Mucosa of stomach (tissue), 1 donor: ENCODE data around the gene LINS1.

ENCODE experiments used
- H3K27me3 ChIP-seq: one replicate; pipeline ENCODE4 v1.7.0; 2013; ENCODE audit warnings: mild to moderate bottlenecking, low read length; ENCODE audit not compliant: control insufficient read depth, insufficient read depth
- H3K36me3 ChIP-seq: one replicate; pipeline ENCODE4 v1.7.0; 2013; ENCODE audit warnings: low read length; ENCODE audit not compliant: control insufficient read depth, insufficient read depth
- H3K4me1 ChIP-seq: one replicate; pipeline ENCODE4 v1.7.0; 2013; ENCODE audit warnings: mild to moderate bottlenecking, low read length; ENCODE audit not compliant: control insufficient read depth, insufficient read depth
- H3K4me3 ChIP-seq: one replicate; pipeline ENCODE4 v1.7.0; 2013; ENCODE audit warnings: low read length
- H3K9ac ChIP-seq: one replicate; pipeline ENCODE4 v1.7.0; 2013; ENCODE audit warnings: mild to moderate bottlenecking, low read length, moderate library complexity
- H3K9me3 ChIP-seq: one replicate; pipeline ENCODE4 v1.7.0; 2013; ENCODE audit warnings: mild to moderate bottlenecking, low read length, moderate library complexity; ENCODE audit not compliant: control insufficient read depth
- donor health status: Pancreatic carcinoma.

LINS1 gene

GRCh38 chr15:100537331-100537730 lies 64.7 kb downstream of the LINS1 start:
- Histone ChIP-seq H3K4me1 (no peaks in the 10 kb centered on the region), H3K4me3 (no peak overlapping the region), H3K9ac (no peak overlapping the region), H3K27me3 (no peaks in the 10 kb centered on the region), H3K9me3 (no peaks in the 10 kb centered on the region), H3K36me3 (no peaks in the 10 kb centered on the region)

GRCh38 chr15:100536733-100537132 lies 65.3 kb downstream of the LINS1 start:
- Histone ChIP-seq H3K4me1 (no peaks in the 10 kb centered on the region), H3K9me3 (no peaks in the 10 kb centered on the region), H3K4me3 (no peak overlapping the region), H3K27me3 (no peaks in the 10 kb centered on the region), H3K9ac (no peak overlapping the region), H3K36me3 (no peaks in the 10 kb centered on the region)

- no peak overlapping the region for H3K9ac ChIP-seq
- H3K4me3 ChIP-seq: no peak overlapping the region
- no peaks in the 10 kb centered on the region for H3K4me1 ChIP-seq
- no peaks in the 10 kb centered on the region for H3K36me3 ChIP-seq
- no peaks in the 10 kb centered on the region for H3K9me3 ChIP-seq
- H3K27me3 ChIP-seq: no peaks in the 10 kb centered on the region
These were observed 68.1 kb downstream of the LINS1 start for GRCh38 chr15:100533886-100534285.

GRCh38 chr15:100531823-100532327 lies 70.1 kb downstream of the LINS1 start:
- Histone ChIP-seq H3K4me3 (no peak overlapping the region), H3K36me3 (no peaks in the 10 kb centered on the region), H3K9ac (no peak overlapping the region), H3K9me3 (no peaks in the 10 kb centered on the region), H3K4me1 (no peaks in the 10 kb centered on the region), H3K27me3 (no peaks in the 10 kb centered on the region)

GRCh38 chr15:100531204-100531603 lies 70.8 kb downstream of the LINS1 start:
- no peaks in the 10 kb centered on the region for H3K9me3 ChIP-seq

GRCh38 chr15:100529556-100529955 lies 72.4 kb downstream of the LINS1 start:
- no peaks in the 10 kb centered on the region for H3K4me1 ChIP-seq

More at GRCh38 chr15:100531204-100531603, 70.8 kb downstream of the LINS1 start:
- Histone ChIP-seq H3K36me3 (no peaks in the 10 kb centered on the region), H3K27me3 (no peaks in the 10 kb centered on the region), H3K9ac (no peak overlapping the region), H3K4me1 (no peaks in the 10 kb centered on the region), H3K4me3 (no peak overlapping the region)

GRCh38 chr15:100528833-100529428 lies 73.1 kb downstream of the LINS1 start, which contains the start of gene CERS3:
Gene CERS3, minus strand, starts transcription at chr15:100528950. Its CDS starts 27,101 bp downstream, at chr15:100501849.
- no peak within 1 kb of the TSS for H3K4me3 ChIP-seq
- H3K9ac ChIP-seq: no peak within 1 kb of the TSS
- no peaks in the 10 kb centered on the region for H3K4me1 ChIP-seq
- H3K27me3 ChIP-seq: no peaks in the 10 kb centered on the region
- no peaks in the 10 kb centered on the region for H3K36me3 ChIP-seq
- no peaks in the 10 kb centered on the region for H3K9me3 ChIP-seq

More at GRCh38 chr15:100529556-100529955, 72.4 kb downstream of the LINS1 start:
- Histone ChIP-seq H3K36me3 (no peaks in the 10 kb centered on the region), H3K9ac (no peak overlapping the region), H3K4me3 (no peak overlapping the region), H3K9me3 (no peaks in the 10 kb centered on the region), H3K27me3 (no peaks in the 10 kb centered on the region)

GRCh38 chr15:100526027-100526481 lies 75.9 kb downstream of the LINS1 start:
- Histone ChIP-seq H3K4me1 (no peaks in the 10 kb centered on the region), H3K9me3 (no peaks in the 10 kb centered on the region), H3K9ac (no peak overlapping the region), H3K27me3 (no peaks in the 10 kb centered on the region), H3K36me3 (no peaks in the 10 kb centered on the region), H3K4me3 (no peak overlapping the region)

GRCh38 chr15:100525436-100525835 lies 76.5 kb downstream of the LINS1 start:
- H3K27me3 ChIP-seq: no peaks in the 10 kb centered on the region
- no peaks in the 10 kb centered on the region for H3K36me3 ChIP-seq
- H3K4me1 ChIP-seq: no peaks in the 10 kb centered on the region
- no peak overlapping the region for H3K9ac ChIP-seq
- no peak overlapping the region for H3K4me3 ChIP-seq
- no peaks in the 10 kb centered on the region for H3K9me3 ChIP-seq

- H3K4me3 ChIP-seq: no peak overlapping the region
- no peak overlapping the region for H3K9ac ChIP-seq
- no peaks in the 10 kb centered on the region for H3K4me1 ChIP-seq
- H3K27me3 ChIP-seq: no peaks in the 10 kb centered on the region
- no peaks in the 10 kb centered on the region for H3K9me3 ChIP-seq
- H3K36me3 ChIP-seq: no peaks in the 10 kb centered on the region
These were observed 77.7 kb downstream of the LINS1 start for GRCh38 chr15:100524326-100524725.

GRCh38 chr15:100521907-100522306 lies 80.1 kb downstream of the LINS1 start:
- no peak overlapping the region for H3K9ac ChIP-seq
- no peaks in the 10 kb centered on the region for H3K36me3 ChIP-seq
- H3K4me1 ChIP-seq: no peaks in the 10 kb centered on the region
- H3K4me3 ChIP-seq: no peak overlapping the region
- H3K9me3 ChIP-seq: no peaks in the 10 kb centered on the region
- no peaks in the 10 kb centered on the region for H3K27me3 ChIP-seq

GRCh38 chr15:100520132-100520921 lies 81.7 kb downstream of the LINS1 start:
- H3K36me3 ChIP-seq: no peaks in the 10 kb centered on the region
- no peaks in the 10 kb centered on the region for H3K4me1 ChIP-seq
- H3K9ac ChIP-seq: no peak overlapping the region
- no peak overlapping the region for H3K4me3 ChIP-seq
- no peaks in the 10 kb centered on the region for H3K27me3 ChIP-seq
- H3K9me3 ChIP-seq: no peaks in the 10 kb centered on the region
